OCI-M2 (cell line): ENCODE measurements around the gene SKAP1.
"Not testable (repeated sequence)": the region's sequence is repeated elsewhere in the genome, so short reads cannot be mapped to it uniquely, and the experiment has no call there.

Source experiments
- DNase-seq: peaks from one replicate; lab custom pipeline; 2025; ENCODE audit not compliant: unreplicated experiment; lab: John Stamatoyannopoulos, UW

SKAP1 gene

GRCh38 chr17:48416971-48417370 lies 13.0 kb downstream of the SKAP1 start:
- no peak for DNase-seq

GRCh38 chr17:48413613-48414405 lies 16.2 kb downstream of the SKAP1 start:
- DNase-seq: no peak

- no peak for DNase-seq
These were observed 17.2 kb downstream of the SKAP1 start for GRCh38 chr17:48412841-48413240.

- DNase-seq: not testable (repeated sequence)
These were observed 19.2 kb downstream of the SKAP1 start for GRCh38 chr17:48410821-48411220.

GRCh38 chr17:48409607-48410006 lies 20.4 kb downstream of the SKAP1 start:
- DNase-seq: no peak

- no peak for DNase-seq
These were observed 23.0 kb downstream of the SKAP1 start for GRCh38 chr17:48406936-48407567.

- DNase-seq: no peak
These were observed 35.2 kb downstream of the SKAP1 start for GRCh38 chr17:48394821-48395220.

GRCh38 chr17:48393283-48393682 lies 36.7 kb downstream of the SKAP1 start:
- DNase-seq: no peak

- DNase-seq: no peak
These were observed 37.2 kb downstream of the SKAP1 start for GRCh38 chr17:48392857-48393256.

- no peak for DNase-seq
These were observed 38.6 kb downstream of the SKAP1 start for GRCh38 chr17:48391444-48391843.

GRCh38 chr17:48389903-48390302 lies 40.1 kb downstream of the SKAP1 start:
- DNase-seq: no peak

GRCh38 chr17:48388955-48389743 lies 40.9 kb downstream of the SKAP1 start:
- DNase-seq: no peak

- no peak for DNase-seq
These were observed 43.2 kb downstream of the SKAP1 start for GRCh38 chr17:48386826-48387225.

GRCh38 chr17:48385319-48385718 lies 44.7 kb downstream of the SKAP1 start:
- no peak for DNase-seq

GRCh38 chr17:48384164-48384563 lies 45.9 kb downstream of the SKAP1 start:
- no peak for DNase-seq

- no peak for DNase-seq
These were observed 47.0 kb downstream of the SKAP1 start for GRCh38 chr17:48382989-48383388.

- DNase-seq: no peak
These were observed 51.2 kb downstream of the SKAP1 start for GRCh38 chr17:48378708-48379392.

- no peak for DNase-seq
These were observed 51.8 kb downstream of the SKAP1 start for GRCh38 chr17:48378238-48378637.

GRCh38 chr17:48376682-48377325 lies 53.2 kb downstream of the SKAP1 start:
- DNase-seq: no peak

GRCh38 chr17:48375356-48375755 lies 54.7 kb downstream of the SKAP1 start:
- DNase-seq: no peak
